HEK293T (cell line): ENCODE data around the gene PDILT.

Experiments used
- CTCF ChIA-PET: fragments of 350-600 bp; formaldehyde crosslinking; extraction: SDS; loops from one replicate; lab custom pipeline; 2021; ENCODE audit warnings: antibody characterized with exemption, inconsistent platforms; lab: Yijun Ruan, JAX
- POLR2A ChIA-PET: fragments of 350-600 bp; formaldehyde crosslinking; extraction: SDS; loops from one replicate; lab custom pipeline; 2020; ENCODE audit warnings: antibody characterized with exemption, inconsistent platforms; lab: Yijun Ruan, JAX
- DNase-seq: peaks from one replicate; pipeline ENCODE4 v3.0.0; 2012; ENCODE audit warnings: mixed read lengths; ENCODE audit errors: extremely low spot score
- ARNT ChIP-seq: fragments of 450-650 bp; IDR thresholded peaks from 2 replicates; pipeline ENCODE4 v1.6.1; 2017; ENCODE audit warnings: mild to moderate bottlenecking
- BHLHE40 ChIP-seq: fragments of 450-650 bp; IDR thresholded peaks from 2 replicates; pipeline ENCODE4 v1.6.1; 2016; ENCODE audit warnings: mild to moderate bottlenecking, moderate library complexity, borderline replicate concordance
- CTBP1 ChIP-seq: fragments of 450-650 bp; IDR thresholded peaks from 2 replicates; pipeline ENCODE4 v1.6.1; 2016; ENCODE audit warnings: borderline replicate concordance
- ELF4 ChIP-seq: fragments of 450-650 bp; IDR thresholded peaks from 2 replicates; pipeline ENCODE4 v1.6.1; 2017; ENCODE audit warnings: antibody characterized with exemption
- FOXA1 ChIP-seq: fragments of 450-650 bp; IDR thresholded peaks from 2 replicates; pipeline ENCODE4 v1.6.1; 2016; ENCODE audit warnings: mild to moderate bottlenecking
- FOXK2 ChIP-seq: fragments of 450-650 bp; IDR thresholded peaks from 2 replicates; pipeline ENCODE4 v1.6.1; 2016; ENCODE audit warnings: mild to moderate bottlenecking
- FOXM1 ChIP-seq: fragments of 450-650 bp; IDR thresholded peaks from 2 replicates; pipeline ENCODE4 v1.6.1; 2017; ENCODE audit warnings: mild to moderate bottlenecking, borderline replicate concordance
- HDGF ChIP-seq: fragments of 450-650 bp; IDR thresholded peaks from 2 replicates; pipeline ENCODE4 v1.6.1; 2017; ENCODE audit warnings: antibody characterized with exemption, borderline replicate concordance
- L3MBTL2 ChIP-seq: fragments of 450-650 bp; conservative IDR thresholded peaks from 2 replicates; pipeline ENCODE4 v1.6.1; 2016; ENCODE audit warnings: mild to moderate bottlenecking
- LEF1 ChIP-seq: fragments of 450-650 bp; IDR thresholded peaks from 2 replicates; pipeline ENCODE4 v1.6.1; 2017; ENCODE audit warnings: mild to moderate bottlenecking, borderline replicate concordance
- NFRKB ChIP-seq: fragments of 450-650 bp; IDR thresholded peaks from 2 replicates; pipeline ENCODE4 v1.6.1; 2016; ENCODE audit warnings: mild to moderate bottlenecking, moderate library complexity
- PKNOX1 ChIP-seq: fragments of 450-650 bp; IDR thresholded peaks from 2 replicates; pipeline ENCODE4 v1.6.1; 2016
- SP1 ChIP-seq: fragments of 450-650 bp; IDR thresholded peaks from 2 replicates; pipeline ENCODE4 v1.6.1; 2017
- SUZ12 ChIP-seq: fragments of 450-650 bp; IDR thresholded peaks from 2 replicates; pipeline ENCODE4 v1.6.1; 2016; ENCODE audit warnings: mild to moderate bottlenecking
- TARDBP ChIP-seq: fragments of 450-650 bp; IDR thresholded peaks from 2 replicates; pipeline ENCODE4 v1.6.1; 2016
- ZNF384 ChIP-seq: fragments of 450-650 bp; IDR thresholded peaks from 2 replicates; pipeline ENCODE4 v1.6.1; 2016

Gene PDILT

GRCh38 chr16:20385844-20386832 is 18.4 kb downstream of the PDILT start:
- peak; percentile 60 for DNase-seq
- TF ChIP-seq PKNOX1, result no peak
- TF ChIP-seq LEF1, result no peak
- TF ChIP-seq FOXM1, result no peak
- TF ChIP-seq ARNT, result no peak
- no peak for TF ChIP-seq HDGF
- no peak for TF ChIP-seq ELF4
- TF ChIP-seq SP1, result no peak
- no peak for TF ChIP-seq CTBP1
- TF ChIP-seq ZNF384, result no peak
- TF ChIP-seq FOXA1, result no peak
- no peak for TF ChIP-seq TARDBP
- no peak for TF ChIP-seq L3MBTL2
- TF ChIP-seq FOXK2, result no peak
- TF ChIP-seq BHLHE40, result no peak
- no peak for TF ChIP-seq NFRKB
- no peak for TF ChIP-seq SUZ12
- POLR2A ChIA-PET, result interaction anchor here (1.0 kb wide), 1 partner anchor 26 kb away, joined by 3 read pairs; no protein-coding TSS in a partner anchor
- CTCF ChIA-PET, result interaction anchor here (0.8 to 2.6 kb wide), 13 partner anchors 8 to 488 kb away, joined by 3 to 20 read pairs (median 6); no protein-coding TSS in a partner anchor

- no peak for TF ChIP-seq FOXA1
- TF ChIP-seq ELF4, result no peak
- TF ChIP-seq ZNF384, result no peak
- TF ChIP-seq PKNOX1, result no peak
- no peak for TF ChIP-seq SP1
- ChIA-PET CTCF (interaction anchor here (0.8 to 2.3 kb wide), 3 partner anchors 12 to 485 kb away, joined by 3 to 8 read pairs (median 6); no protein-coding TSS in a partner anchor), POLR2A (no interaction called here)
- DNase-seq, result peak; percentile 74
Observed at GRCh38 chr16:20383106-20384029, 21.2 kb downstream of the PDILT start.

GRCh38 chr16:20382202-20382948 is 22.2 kb downstream of the PDILT start:
- TF ChIP-seq ELF4, result no peak
- TF ChIP-seq SP1, result no peak
- TF ChIP-seq NFRKB, result no peak
- no peak for TF ChIP-seq TARDBP
- no peak for TF ChIP-seq SUZ12
- TF ChIP-seq FOXA1, result no peak
- TF ChIP-seq CTBP1, result no peak
- no peak for TF ChIP-seq PKNOX1
- TF ChIP-seq ARNT, result no peak
- TF ChIP-seq L3MBTL2, result no peak
- no peak for TF ChIP-seq FOXM1
- no peak for TF ChIP-seq LEF1
- no peak for TF ChIP-seq HDGF
- POLR2A ChIA-PET, result no interaction called here
- CTCF ChIA-PET, result interaction anchor here (0.8 kb wide), 1 partner anchor 13 kb away, joined by 3 read pairs; no protein-coding TSS in a partner anchor
- no peak for DNase-seq

GRCh38 chr16:20380782-20381181 is 23.8 kb downstream of the PDILT start:
- TF ChIP-seq L3MBTL2, result no peak
- no peak for TF ChIP-seq FOXA1
- no peak for TF ChIP-seq BHLHE40
- no peak for TF ChIP-seq ZNF384
- no peak for TF ChIP-seq SP1
- TF ChIP-seq NFRKB, result no peak
- no peak for TF ChIP-seq SUZ12
- TF ChIP-seq PKNOX1, result no peak
- no peak for TF ChIP-seq HDGF
- TF ChIP-seq CTBP1, result no peak
- no peak for TF ChIP-seq FOXM1
- no peak for TF ChIP-seq LEF1
- no peak for TF ChIP-seq TARDBP
- no peak for DNase-seq
- ChIA-PET CTCF (interaction anchor here (1.0 kb wide), 1 partner anchor 474 kb away, joined by 3 read pairs; no protein-coding TSS in a partner anchor), POLR2A (no interaction called here)
